WI38 (cell line): ENCODE measurements around the gene SYT6.

Source experiments
- H3K4me3 ChIP-seq: 2 replicates; pipeline ENCODE4 v1.5.1; 2011; ENCODE audit warnings: low read depth, mild to moderate bottlenecking, control low read depth, low read length
- CTCF ChIP-seq: IDR thresholded peaks from 2 replicates; pipeline ENCODE4 v1.5.1; 2012; ENCODE audit warnings: low read depth, mild to moderate bottlenecking, control low read depth, low read length

SYT6 gene

DNA sequence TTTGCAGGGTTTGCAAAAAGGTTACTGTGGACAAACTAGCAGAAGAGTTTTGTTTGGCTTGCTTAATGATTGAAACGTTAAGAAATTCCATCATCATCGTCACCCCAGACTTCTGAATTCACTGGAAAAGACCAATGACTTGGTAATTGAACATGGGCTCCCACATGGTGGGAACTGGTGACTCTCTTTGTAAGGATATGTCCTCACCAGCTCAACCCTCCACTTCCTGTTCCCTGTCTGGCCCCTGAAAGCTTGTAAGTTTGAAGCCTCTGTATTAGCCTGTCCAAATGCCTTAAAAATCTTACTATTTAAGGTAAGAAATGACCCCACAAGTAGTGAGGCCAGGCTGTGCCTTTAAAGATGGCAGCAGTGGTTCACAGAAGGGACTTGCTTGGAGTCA, 9.7 kb downstream of the SYT6 start:
- no peak overlapping the region for H3K4me3 ChIP-seq
- TF ChIP-seq CTCF: no peak

GRCh38 chr1:114139540-114139939, 14.1 kb downstream of the SYT6 start:
- no peak overlapping the region for H3K4me3 ChIP-seq
- TF ChIP-seq CTCF: no peak

- H3K4me3 ChIP-seq: no peak overlapping the region
- no peak for TF ChIP-seq CTCF
Observed at GRCh38 chr1:114137497-114137896, 16.2 kb downstream of the SYT6 start.

DNA sequence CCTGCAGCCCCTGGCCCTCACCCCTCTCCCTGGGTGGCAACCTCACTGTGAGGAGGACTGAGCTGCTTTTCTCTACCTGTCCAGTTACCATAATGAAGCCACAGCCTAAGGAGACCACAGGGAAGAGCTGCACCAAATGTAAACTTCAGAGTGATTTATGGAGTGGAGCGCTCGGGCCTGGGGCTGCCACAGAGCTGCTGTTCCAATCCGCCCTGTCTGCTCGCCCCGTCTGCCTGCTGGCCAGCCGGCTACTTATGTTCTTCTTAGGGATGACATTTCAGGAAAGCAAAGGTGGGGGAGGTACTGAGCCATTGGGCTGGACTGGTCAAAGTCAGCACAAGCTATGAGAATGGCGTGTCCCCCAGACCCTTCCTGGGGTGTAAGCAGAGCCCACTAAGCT, 17.9 kb downstream of the SYT6 start:
- no peak for TF ChIP-seq CTCF
- no peak overlapping the region for H3K4me3 ChIP-seq

DNA sequence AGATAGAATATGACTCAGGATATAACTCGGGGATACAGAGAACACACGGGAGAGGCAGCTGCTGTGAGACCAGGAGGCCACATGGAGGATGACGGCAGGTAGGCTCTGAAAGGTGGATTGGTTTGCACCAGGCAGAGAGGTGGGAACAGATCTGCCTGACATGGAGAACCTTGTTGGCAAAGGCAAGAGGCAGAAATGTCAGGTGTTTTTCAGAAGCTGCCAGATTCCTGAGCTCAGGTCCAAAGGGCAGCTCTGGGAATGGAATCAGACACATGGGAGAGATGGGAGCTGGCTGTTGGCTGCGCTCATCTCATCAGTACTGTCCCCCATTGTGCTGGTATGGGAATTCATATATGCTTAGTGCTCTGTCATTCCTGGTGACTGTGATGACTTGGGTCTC, 19.2 kb downstream of the SYT6 start:
- no peak for TF ChIP-seq CTCF
- no peak overlapping the region for H3K4me3 ChIP-seq

DNA sequence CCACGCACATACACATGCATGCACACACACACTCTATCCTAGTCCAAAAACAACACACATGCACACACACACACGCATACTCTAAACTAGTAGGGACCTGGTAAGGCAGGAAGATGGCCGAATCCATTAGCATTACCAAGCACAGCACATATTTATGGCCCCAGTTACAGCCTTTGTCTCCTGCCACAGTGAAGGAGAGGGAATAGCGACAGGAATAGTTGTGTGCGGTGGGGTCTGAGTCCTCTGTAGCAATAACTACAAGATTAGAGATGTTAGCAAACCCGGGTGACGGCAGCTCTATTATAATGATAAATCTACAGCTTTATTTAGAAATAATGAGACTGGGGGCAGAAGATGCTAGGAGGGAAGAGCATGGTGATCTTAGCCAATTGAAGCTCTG, 20.5 kb downstream of the SYT6 start:
- no peak overlapping the region for H3K4me3 ChIP-seq
- TF ChIP-seq CTCF: no peak

- no peak overlapping the region for H3K4me3 ChIP-seq
- no peak for TF ChIP-seq CTCF
Observed at GRCh38 chr1:114131526-114132220, 22.0 kb downstream of the SYT6 start.
